Measurements from ENCODE around the gene SLC12A7.

Gene SLC12A7

DNA sequence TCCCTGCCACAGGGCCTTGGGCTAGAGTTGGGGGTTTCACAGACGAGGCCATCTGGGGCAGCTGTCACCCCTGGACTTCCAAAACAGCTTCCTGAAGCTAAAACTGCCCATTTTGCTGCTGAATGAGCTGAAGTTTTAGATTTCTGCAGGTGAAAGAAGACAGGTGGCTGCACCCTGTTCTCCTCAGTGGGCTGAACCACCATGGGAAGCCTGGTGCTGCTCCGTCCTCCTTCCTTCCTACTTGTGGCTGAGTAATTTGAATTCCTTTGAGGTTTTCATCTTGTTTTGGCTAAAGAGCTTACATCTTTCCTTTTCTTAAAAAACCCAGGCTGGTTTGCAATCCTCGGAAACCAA, 97.9 kb downstream of the SLC12A7 start:
- Histone ChIP-seq H3K4me1 (no peaks in the 10 kb centered on the region), H3K27me3 (peaks cover 13% of the 10 kb centered on the region), H3K36me3 (no peaks in the 10 kb centered on the region), H3K9me3 (no peaks in the 10 kb centered on the region), H3K4me3 (ENCODE audit: low read depth, low read length) (no peak overlapping the region)
- no peak for DNase-seq
- TF ChIP-seq, protein P1, sequence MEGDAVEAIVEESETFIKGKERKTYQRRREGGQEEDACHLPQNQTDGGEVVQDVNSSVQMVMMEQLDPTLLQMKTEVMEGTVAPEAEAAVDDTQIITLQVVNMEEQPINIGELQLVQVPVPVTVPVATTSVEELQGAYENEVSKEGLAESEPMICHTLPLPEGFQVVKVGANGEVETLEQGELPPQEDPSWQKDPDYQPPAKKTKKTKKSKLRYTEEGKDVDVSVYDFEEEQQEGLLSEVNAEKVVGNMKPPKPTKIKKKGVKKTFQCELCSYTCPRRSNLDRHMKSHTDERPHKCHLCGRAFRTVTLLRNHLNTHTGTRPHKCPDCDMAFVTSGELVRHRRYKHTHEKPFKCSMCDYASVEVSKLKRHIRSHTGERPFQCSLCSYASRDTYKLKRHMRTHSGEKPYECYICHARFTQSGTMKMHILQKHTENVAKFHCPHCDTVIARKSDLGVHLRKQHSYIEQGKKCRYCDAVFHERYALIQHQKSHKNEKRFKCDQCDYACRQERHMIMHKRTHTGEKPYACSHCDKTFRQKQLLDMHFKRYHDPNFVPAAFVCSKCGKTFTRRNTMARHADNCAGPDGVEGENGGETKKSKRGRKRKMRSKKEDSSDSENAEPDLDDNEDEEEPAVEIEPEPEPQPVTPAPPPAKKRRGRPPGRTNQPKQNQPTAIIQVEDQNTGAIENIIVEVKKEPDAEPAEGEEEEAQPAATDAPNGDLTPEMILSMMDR (IDR thresholded peaks at IDR 0.05; ENCODE audit: low read depth, low read length): no peak

DNA sequence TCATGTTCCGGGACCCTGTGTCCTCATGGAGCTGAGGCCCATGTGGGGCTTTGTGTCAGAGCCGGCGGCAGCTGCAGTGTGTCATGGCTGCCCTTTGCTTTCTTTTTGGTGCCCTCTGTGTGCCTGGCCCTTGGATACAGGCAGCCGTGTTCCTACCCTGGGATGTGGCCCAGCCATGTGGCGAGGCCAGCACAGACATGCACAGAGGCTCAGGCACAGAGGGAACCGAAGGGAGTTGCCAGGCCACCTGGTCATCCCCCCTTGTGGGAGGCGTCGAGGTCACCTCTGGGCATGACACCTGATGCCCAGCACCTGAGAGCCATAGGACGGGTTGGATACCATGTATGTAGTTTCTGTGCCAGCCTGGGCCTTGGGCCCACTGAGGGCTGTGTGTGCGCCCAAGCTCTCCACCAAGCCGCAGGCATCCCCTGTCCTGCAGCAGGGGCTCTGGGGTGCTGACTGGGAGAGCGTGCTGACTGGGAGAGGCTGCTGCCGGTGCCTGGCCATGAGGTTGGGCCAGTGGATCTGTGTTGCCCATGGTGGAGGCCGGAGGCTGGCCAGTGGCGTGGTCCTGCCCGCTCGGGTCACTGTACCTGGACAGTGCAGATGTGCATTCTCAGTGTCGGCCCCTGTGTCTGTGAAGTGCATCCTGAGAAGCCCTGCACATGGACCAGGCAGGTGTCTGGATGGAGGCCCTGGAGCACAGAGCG, 98.5 kb downstream of the SLC12A7 start:
- Histone ChIP-seq H3K4me3 (ENCODE audit: low read depth, low read length) (no peak overlapping the region), H3K4me1 (no peaks in the 10 kb centered on the region), H3K36me3 (no peaks in the 10 kb centered on the region), H3K27me3 (peaks cover 18% of the 10 kb centered on the region), H3K9me3 (no peaks in the 10 kb centered on the region)
- TF ChIP-seq, protein P1 (IDR thresholded peaks at IDR 0.05; ENCODE audit: low read depth, low read length): no peak
- no peak for DNase-seq

DNA sequence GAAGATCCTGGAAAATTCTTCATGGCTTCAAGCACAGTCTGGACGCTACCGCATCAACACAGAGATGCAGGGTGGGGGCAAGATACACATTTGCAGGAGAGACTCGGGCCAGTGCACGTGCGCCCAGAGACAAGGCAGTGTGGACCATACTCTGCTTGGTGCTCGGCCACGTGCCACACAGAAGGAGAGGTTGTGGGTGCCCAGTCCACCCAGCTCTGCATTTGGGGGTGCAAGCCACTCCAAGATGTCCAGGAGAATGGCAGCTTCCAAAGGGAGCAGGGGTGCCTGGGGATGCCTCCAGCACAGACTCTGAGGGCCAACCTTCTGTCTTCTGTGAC, 99.0 kb downstream of the SLC12A7 start:
- H3K4me1 ChIP-seq: no peaks in the 10 kb centered on the region
- TF ChIP-seq, protein P1 (IDR thresholded peaks at IDR 0.05; ENCODE audit: low read depth, low read length): no peak
- H3K36me3 ChIP-seq: no peaks in the 10 kb centered on the region
- no peak overlapping the region for H3K4me3 ChIP-seq (ENCODE audit: low read depth, low read length)
- H3K27me3 ChIP-seq: peaks cover 22% of the 10 kb centered on the region
- DNase-seq: no peak
- no peaks in the 10 kb centered on the region for H3K9me3 ChIP-seq

DNA sequence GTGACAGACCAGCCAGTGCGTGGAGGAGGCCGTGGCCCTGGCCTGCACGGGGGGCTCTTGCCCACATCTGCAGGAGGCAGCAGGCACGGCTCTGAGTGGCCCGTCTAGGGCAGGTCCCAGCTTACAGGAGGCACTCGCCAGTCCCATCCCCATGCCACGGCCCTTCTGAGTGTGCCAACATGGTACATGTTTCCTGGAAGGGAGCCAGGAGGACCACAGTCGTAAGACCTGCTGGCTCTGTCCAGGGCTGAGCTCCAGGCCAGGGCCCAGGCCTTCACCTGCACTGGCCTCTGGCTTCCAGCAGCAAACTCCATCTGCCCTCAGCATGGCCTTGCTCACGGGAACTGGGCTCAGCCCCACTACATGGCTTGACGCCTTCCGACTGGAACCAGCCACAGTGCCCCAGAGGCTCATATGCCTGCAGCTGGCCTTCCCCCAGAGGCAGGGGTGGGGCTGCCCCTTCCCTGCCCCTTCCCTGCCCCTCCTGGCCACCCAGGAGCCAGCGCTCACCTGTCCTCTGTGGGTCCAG, 99.5 kb downstream of the SLC12A7 start:
- no peaks in the 10 kb centered on the region for H3K9me3 ChIP-seq
- H3K36me3 ChIP-seq: no peaks in the 10 kb centered on the region
- peaks cover 26% of the 10 kb centered on the region for H3K27me3 ChIP-seq
- H3K4me3 ChIP-seq (ENCODE audit: low read depth, low read length): no peak overlapping the region
- DNase-seq: peak; percentile 6
- H3K4me1 ChIP-seq: no peaks in the 10 kb centered on the region
- TF ChIP-seq, protein P1 (IDR thresholded peaks at IDR 0.05; ENCODE audit: low read depth, low read length): no peak

DNA sequence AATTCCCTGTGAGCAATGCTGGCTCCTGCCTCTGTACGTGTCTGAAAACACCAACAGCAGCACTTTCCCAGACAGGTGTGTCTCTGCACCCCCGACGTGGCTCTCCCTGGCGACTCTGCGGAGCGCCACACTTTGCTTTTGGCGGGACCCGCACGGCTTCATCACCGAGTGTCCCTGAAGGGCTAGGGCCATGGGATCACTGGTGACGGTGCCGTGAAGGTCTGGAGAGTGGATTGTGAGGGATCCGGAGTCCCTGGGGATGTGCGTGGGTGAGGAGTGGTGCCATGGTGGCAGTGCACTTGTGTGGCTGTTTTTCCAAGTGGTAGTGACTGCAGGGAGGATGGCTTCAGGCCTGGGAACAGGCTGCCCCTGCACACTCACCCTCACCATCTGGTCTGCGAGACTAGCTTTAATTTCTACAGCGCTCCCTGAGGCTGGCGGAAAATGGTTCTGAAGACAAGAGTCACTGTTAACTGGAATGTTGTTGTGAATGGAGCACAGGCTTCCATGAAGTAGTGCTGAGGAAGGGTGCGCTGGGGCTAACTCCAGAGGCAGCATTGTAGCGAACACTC, 100.0 kb downstream of the SLC12A7 start:
- Histone ChIP-seq H3K4me1 (no peaks in the 10 kb centered on the region), H3K36me3 (no peaks in the 10 kb centered on the region), H3K27me3 (peaks cover 32% of the 10 kb centered on the region), H3K9me3 (no peaks in the 10 kb centered on the region), H3K4me3 (ENCODE audit: low read depth, low read length) (no peak overlapping the region)
- DNase-seq: peak; percentile 20
- TF ChIP-seq, protein P1 (IDR thresholded peaks at IDR 0.05; ENCODE audit: low read depth, low read length): no peak

DNA sequence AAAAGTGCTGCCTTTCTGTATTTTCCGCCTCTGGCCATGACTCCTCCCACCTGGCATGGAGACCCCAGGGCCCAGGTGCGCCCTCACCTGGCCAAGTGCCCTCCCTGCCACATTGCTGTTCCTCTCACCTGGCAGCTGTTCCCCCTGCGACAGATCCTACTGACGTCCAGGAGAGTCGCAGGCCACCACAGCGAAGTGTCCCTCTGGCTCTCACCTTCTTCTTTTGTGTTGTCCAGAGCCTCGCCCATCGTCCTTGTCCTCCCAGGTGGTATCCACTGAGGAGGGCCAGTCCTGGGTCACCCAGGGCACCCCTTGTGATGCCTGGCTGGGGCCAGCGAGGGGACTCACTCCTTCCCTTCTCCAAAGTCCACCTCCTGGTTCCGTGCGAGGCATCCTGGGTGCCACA, 100.6 kb downstream of the SLC12A7 start:
- Histone ChIP-seq H3K36me3 (no peaks in the 10 kb centered on the region), H3K4me1 (no peaks in the 10 kb centered on the region), H3K27me3 (peaks cover 33% of the 10 kb centered on the region), H3K4me3 (ENCODE audit: low read depth, low read length) (no peak overlapping the region), H3K9me3 (no peaks in the 10 kb centered on the region)
- DNase-seq: peak; percentile 2
- TF ChIP-seq, protein P1 (IDR thresholded peaks at IDR 0.05; ENCODE audit: low read depth, low read length): peak; percentile 55

Data from BE2C (cell line).